WERI-Rb-1 (cell line): Measurements from ENCODE around the gene CDR2L.
A peak's percentile ranks its signal among the peaks of the same experiment; 100 is the strongest.
"Not testable (repeated sequence)": the region's sequence is repeated elsewhere in the genome, so short reads cannot be mapped to it uniquely, and the experiment has no call there.

Experiments
- DNase-seq: peaks from one replicate; pipeline ENCODE4 v3.0.0-alpha.2; 2020
- H3K27ac ChIP-seq: fragments of 250-450 bp; sonication (Bioruptor Pico); 2 replicates; pipeline ENCODE4 v1.5.1; 2020; ENCODE audit warnings: mild to moderate bottlenecking, moderate library complexity
- H3K27me3 ChIP-seq: fragments of 250-450 bp; sonication (Bioruptor Pico); 2 replicates; pipeline ENCODE4 v1.5.1; 2021; ENCODE audit warnings: mild to moderate bottlenecking, low read depth, moderate library complexity; ENCODE audit not compliant: insufficient read depth, severe bottlenecking
- H3K36me3 ChIP-seq: fragments of 250-450 bp; sonication (Bioruptor Pico); 2 replicates; pipeline ENCODE4 v1.5.1; 2020; ENCODE audit warnings: mild to moderate bottlenecking, moderate library complexity
- H3K4me3 ChIP-seq: 2 replicates; pipeline ENCODE4 v1.5.1; 2011; ENCODE audit warnings: low read depth, mild to moderate bottlenecking, control low read depth, low read length
- H3K9me3 ChIP-seq: fragments of 250-450 bp; sonication (Bioruptor Pico); 2 replicates; pipeline ENCODE4 v1.5.1; 2021; ENCODE audit warnings: mild to moderate bottlenecking, moderate library complexity; ENCODE audit not compliant: severe bottlenecking
- CTCF ChIP-seq: IDR thresholded peaks from 2 replicates; pipeline ENCODE4 v1.5.1; 2011; ENCODE audit warnings: low read depth, mild to moderate bottlenecking, control low read depth, inconsistent platforms, low read length

The CDR2L gene

GRCh38 chr17:75033346-75034235 lies 46.2 kb downstream of the CDR2L start:
- no peak for TF ChIP-seq CTCF
- Histone ChIP-seq H3K27ac (peak overlapping the region; percentile 94), H3K36me3 (peaks cover 10% of the 10 kb centered on the region), H3K4me3 (peak overlapping the region; percentile 80), H3K27me3 (no peaks in the 10 kb centered on the region), H3K9me3 (peaks cover 7% of the 10 kb centered on the region)
- peak; percentile 98 for DNase-seq

- H3K9me3 ChIP-seq = peaks cover 7% of the 10 kb centered on the region
- TF ChIP-seq CTCF = 0 out of 2 replicates have a peak, but pooled peaks have one; percentile 11
- H3K4me3 ChIP-seq = peak overlapping the region; percentile 80
- no peaks in the 10 kb centered on the region for H3K27me3 ChIP-seq
- H3K27ac ChIP-seq = peak overlapping the region; percentile 94
- H3K36me3 ChIP-seq = peaks cover 17% of the 10 kb centered on the region
- DNase-seq = peak; percentile 96
Measured at GRCh38 chr17:75034236-75034908, 46.9 kb downstream of the CDR2L start.

- H3K9me3 ChIP-seq = no peaks in the 10 kb centered on the region
- H3K27me3 ChIP-seq = no peaks in the 10 kb centered on the region
- TF ChIP-seq CTCF = no peak
- no peak for DNase-seq
- H3K4me3 ChIP-seq = no peak overlapping the region
- peaks cover 38% of the 10 kb centered on the region for H3K36me3 ChIP-seq
- no peak overlapping the region for H3K27ac ChIP-seq
Measured at GRCh38 chr17:75036643-75037268, 49.3 kb downstream of the CDR2L start.

- peaks cover 42% of the 10 kb centered on the region for H3K36me3 ChIP-seq
- H3K27me3 ChIP-seq = no peaks in the 10 kb centered on the region
- no peak for TF ChIP-seq CTCF
- no peaks in the 10 kb centered on the region for H3K9me3 ChIP-seq
- no peak overlapping the region for H3K4me3 ChIP-seq
- no peak for DNase-seq
- H3K27ac ChIP-seq = no peak overlapping the region
Measured at GRCh38 chr17:75039238-75039637, 51.8 kb downstream of the CDR2L start.

- no peaks in the 10 kb centered on the region for H3K9me3 ChIP-seq
- no peak for TF ChIP-seq CTCF
- no peak for DNase-seq
- H3K27me3 ChIP-seq = no peaks in the 10 kb centered on the region
- H3K27ac ChIP-seq = no peak overlapping the region
- no peak overlapping the region for H3K4me3 ChIP-seq
- H3K36me3 ChIP-seq = peaks cover 37% of the 10 kb centered on the region
Measured at GRCh38 chr17:75041656-75042280, 54.3 kb downstream of the CDR2L start.

- H3K27ac ChIP-seq, H3K4me3 ChIP-seq, H3K9me3 ChIP-seq, DNase-seq, H3K27me3 ChIP-seq: not testable (repeated sequence)
- peaks cover 35% of the 10 kb centered on the region for H3K36me3 ChIP-seq
Measured at GRCh38 chr17:75043789-75044188, 56.4 kb downstream of the CDR2L start.
